Esophagus (tissue), 2 donors: ENCODE results near the gene ATP2B2. TPM values are rescaled to one million over a fixed set of nuclear protein-coding genes. Genes with fewer than 3 reads are reported as not detected.

Experiments
- H3K27ac ChIP-seq, 2 donors: one replicate each; pipeline ENCODE4 v1.5.1; 2013; ENCODE audit warnings: low read depth in 2 of 2, mild to moderate bottlenecking in 2 of 2, inconsistent platforms in 1 of 2, low read length in 1 of 2, moderate library complexity in 1 of 2
- H3K27me3 ChIP-seq, 2 donors: one replicate each; pipeline ENCODE4 v1.6.1; 2013; ENCODE audit warnings: low read length in 2 of 2, control low read depth in 1 of 2, mild to moderate bottlenecking in 1 of 2; ENCODE audit not compliant: insufficient read depth in 2 of 2, control insufficient read depth in 1 of 2
- H3K36me3 ChIP-seq, 2 donors: one replicate each; pipeline ENCODE4 v1.6.1; 2013; ENCODE audit warnings: low read length in 1 of 2; ENCODE audit not compliant: control insufficient read depth in 2 of 2, insufficient read depth in 2 of 2
- H3K4me1 ChIP-seq, 2 donors: one replicate each; pipeline ENCODE4 v1.6.1; 2013; ENCODE audit warnings: low read length in 1 of 2; ENCODE audit not compliant: control insufficient read depth in 2 of 2, insufficient read depth in 2 of 2
- H3K4me3 ChIP-seq, 2 donors: one replicate each; pipeline ENCODE4 v1.5.1; 2013; ENCODE audit warnings: low read length in 2 of 2, mild to moderate bottlenecking in 2 of 2, low read depth in 1 of 2, moderate library complexity in 1 of 2
- H3K9me3 ChIP-seq, 2 donors: one replicate each; pipeline ENCODE4 v1.6.1; 2013; ENCODE audit warnings: mild to moderate bottlenecking in 2 of 2, low read depth in 1 of 2, low read length in 1 of 2, moderate library complexity in 1 of 2; ENCODE audit not compliant: control insufficient read depth in 2 of 2, insufficient read depth in 1 of 2
- WGBS, 2 donors: extraction: QIAGEN DNeasy Blood & Tissue Kit; methylation state at CpG; one replicate each; pipeline ENCODE4 v1.1.7; 2013; 5-methylcytosine and 5-hydroxymethylcytosine counted together
- polyA plus RNA-seq, 2 donors: library from polyadenylated mRNA; stranded (reverse); fragments of 200-250 nt; gene quantifications; one replicate each; pipeline ENCODE4 v1.2.3, GENCODE V29; 2013
- donor health status: healthy with polysubstance abuse.
- donor health status: Bipolar disorder and iron deficiency.

The ATP2B2 gene
- polyA plus RNA-seq, 2 donors, result 0.06 to 0.08 TPM

GRCh38 chr3:10344147-10344943, 161.0 kb downstream of the ATP2B2 start:
- WGBS, 2 donors, result 24 to 29% methylated on average over 9 of the region's 9 CpGs
- peaks cover 0 to 2% of the 10 kb centered on the region in 2 donors for H3K9me3 ChIP-seq
- no peak overlapping the region for H3K4me3 ChIP-seq
- no peaks in the 10 kb centered on the region for H3K27me3 ChIP-seq
- no peaks in the 10 kb centered on the region for H3K4me1 ChIP-seq
- H3K36me3 ChIP-seq, result no peaks in the 10 kb centered on the region
- H3K27ac ChIP-seq, result no peak overlapping the region

DNA sequence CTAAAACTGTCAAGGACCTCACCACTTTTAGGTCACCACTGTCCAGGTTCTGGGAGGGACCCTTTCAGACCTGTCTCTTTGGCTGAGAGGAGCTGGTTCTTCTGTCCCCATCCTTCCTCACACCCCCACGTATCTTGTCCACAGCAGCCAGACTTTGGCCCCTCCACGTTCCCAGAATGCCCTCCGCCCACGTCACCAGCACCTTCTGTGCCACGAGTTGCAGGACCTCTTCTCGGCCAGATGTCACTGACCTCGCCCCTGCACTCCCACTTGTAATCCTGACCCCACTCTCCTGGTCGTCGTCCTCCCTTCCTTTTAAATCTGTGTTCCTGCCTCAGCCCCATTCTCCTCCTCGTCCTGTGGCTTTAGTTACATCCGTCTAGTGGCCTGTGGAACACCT, 161.9 kb downstream of the ATP2B2 start:
- H3K27me3 ChIP-seq, result no peaks in the 10 kb centered on the region
- H3K27ac ChIP-seq, result no peak overlapping the region
- H3K36me3 ChIP-seq, result no peaks in the 10 kb centered on the region
- no peaks in the 10 kb centered on the region for H3K4me1 ChIP-seq
- no peak overlapping the region for H3K4me3 ChIP-seq
- peaks cover 0 to 2% of the 10 kb centered on the region in 2 donors for H3K9me3 ChIP-seq
- 56 to 58% methylated on average over 11 of the region's 11 CpGs for WGBS, 2 donors

DNA sequence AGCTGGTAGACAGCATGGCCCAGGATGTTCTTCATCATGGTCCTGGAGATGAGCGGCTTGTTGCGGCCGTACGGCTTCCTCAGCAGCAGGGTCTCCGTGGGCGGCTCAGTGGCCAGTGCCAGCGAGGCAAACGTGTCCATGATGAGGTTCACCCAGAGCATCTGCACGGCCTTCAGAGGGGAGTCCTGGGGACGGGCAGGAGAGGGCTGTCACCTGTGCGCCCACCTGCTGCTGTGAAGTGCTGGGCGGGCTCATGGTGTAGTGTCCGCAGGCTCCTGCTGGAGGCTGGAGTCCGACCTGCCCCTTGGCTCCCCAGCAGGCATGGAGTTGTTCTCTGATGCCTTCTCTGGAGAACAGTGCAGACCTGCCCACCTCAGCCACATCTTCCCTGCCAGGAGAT, 162.6 kb downstream of the ATP2B2 start:
- Histone ChIP-seq H3K27me3 (no peaks in the 10 kb centered on the region), H3K4me1 (no peaks in the 10 kb centered on the region), H3K9me3 (peaks cover 0 to 2% of the 10 kb centered on the region in 2 donors), H3K36me3 (no peaks in the 10 kb centered on the region), H3K4me3 (no peak overlapping the region), H3K27ac (no peak overlapping the region)
- 84 to 87% methylated on average over 14 of the region's 14 CpGs for WGBS, 2 donors

- H3K36me3 ChIP-seq, result no peaks in the 10 kb centered on the region
- H3K27ac ChIP-seq, result no peak overlapping the region
- H3K4me1 ChIP-seq, result no peaks in the 10 kb centered on the region
- 67% methylated on average over 7 of the region's 7 CpGs for WGBS, 2 donors
- peaks cover 0 to 2% of the 10 kb centered on the region in 2 donors for H3K9me3 ChIP-seq
- no peak overlapping the region for H3K4me3 ChIP-seq
- H3K27me3 ChIP-seq, result no peaks in the 10 kb centered on the region
These were observed 163.4 kb downstream of the ATP2B2 start for GRCh38 chr3:10341901-10342398.

GRCh38 chr3:10340476-10340875, 164.9 kb downstream of the ATP2B2 start:
- no peaks in the 10 kb centered on the region for H3K27me3 ChIP-seq
- no peaks in the 10 kb centered on the region for H3K4me1 ChIP-seq
- H3K9me3 ChIP-seq, result peaks cover 0 to 2% of the 10 kb centered on the region in 2 donors
- H3K27ac ChIP-seq, result no peak overlapping the region
- 92 to 93% methylated on average over 18 of the region's 18 CpGs for WGBS, 2 donors
- H3K4me3 ChIP-seq, result no peak overlapping the region
- H3K36me3 ChIP-seq, result no peaks in the 10 kb centered on the region

GRCh38 chr3:10340046-10340445, 165.3 kb downstream of the ATP2B2 start:
- no peaks in the 10 kb centered on the region for H3K4me1 ChIP-seq
- H3K27me3 ChIP-seq, result no peaks in the 10 kb centered on the region
- H3K36me3 ChIP-seq, result no peaks in the 10 kb centered on the region
- WGBS, 2 donors, result 50 to 58% methylated on average over 4 of the region's 4 CpGs
- no peak overlapping the region for H3K4me3 ChIP-seq
- no peak overlapping the region for H3K27ac ChIP-seq
- peaks cover 0 to 2% of the 10 kb centered on the region in 2 donors for H3K9me3 ChIP-seq

DNA sequence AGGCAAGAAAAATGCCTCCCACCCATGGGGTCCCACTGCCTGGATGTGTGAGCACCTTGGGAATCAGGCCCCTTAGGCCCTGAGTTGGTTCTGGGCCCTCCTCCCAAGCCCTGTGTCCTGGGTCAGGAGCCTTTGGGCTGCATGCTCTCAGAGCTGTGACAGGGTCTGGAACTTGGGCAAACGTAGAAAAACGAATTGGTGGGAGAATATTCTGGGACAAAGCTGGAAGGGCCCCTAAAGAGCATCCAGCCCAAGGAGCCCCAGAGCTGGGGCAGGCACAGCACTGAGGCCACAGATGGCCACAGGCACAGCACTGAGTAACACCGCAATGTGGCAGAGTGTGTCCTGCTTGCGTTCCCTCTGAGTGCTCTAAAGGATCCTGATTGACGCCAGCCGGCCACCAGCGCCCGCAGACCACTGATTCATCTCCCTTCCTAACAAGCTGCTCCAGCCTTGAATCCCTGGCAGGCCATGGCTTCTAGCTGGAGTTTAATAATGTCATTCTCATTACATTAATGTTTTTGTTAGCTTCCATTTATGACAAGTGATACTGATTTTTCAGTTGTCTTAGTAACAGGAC, 165.9 kb downstream of the ATP2B2 start:
- WGBS, 2 donors, result 85% methylated on average over 8 of the region's 8 CpGs
- H3K27ac ChIP-seq, result no peak overlapping the region
- no peaks in the 10 kb centered on the region for H3K36me3 ChIP-seq
- no peak overlapping the region for H3K4me3 ChIP-seq
- H3K27me3 ChIP-seq, result no peaks in the 10 kb centered on the region
- peaks cover 0 to 2% of the 10 kb centered on the region in 2 donors for H3K9me3 ChIP-seq
- no peaks in the 10 kb centered on the region for H3K4me1 ChIP-seq

DNA sequence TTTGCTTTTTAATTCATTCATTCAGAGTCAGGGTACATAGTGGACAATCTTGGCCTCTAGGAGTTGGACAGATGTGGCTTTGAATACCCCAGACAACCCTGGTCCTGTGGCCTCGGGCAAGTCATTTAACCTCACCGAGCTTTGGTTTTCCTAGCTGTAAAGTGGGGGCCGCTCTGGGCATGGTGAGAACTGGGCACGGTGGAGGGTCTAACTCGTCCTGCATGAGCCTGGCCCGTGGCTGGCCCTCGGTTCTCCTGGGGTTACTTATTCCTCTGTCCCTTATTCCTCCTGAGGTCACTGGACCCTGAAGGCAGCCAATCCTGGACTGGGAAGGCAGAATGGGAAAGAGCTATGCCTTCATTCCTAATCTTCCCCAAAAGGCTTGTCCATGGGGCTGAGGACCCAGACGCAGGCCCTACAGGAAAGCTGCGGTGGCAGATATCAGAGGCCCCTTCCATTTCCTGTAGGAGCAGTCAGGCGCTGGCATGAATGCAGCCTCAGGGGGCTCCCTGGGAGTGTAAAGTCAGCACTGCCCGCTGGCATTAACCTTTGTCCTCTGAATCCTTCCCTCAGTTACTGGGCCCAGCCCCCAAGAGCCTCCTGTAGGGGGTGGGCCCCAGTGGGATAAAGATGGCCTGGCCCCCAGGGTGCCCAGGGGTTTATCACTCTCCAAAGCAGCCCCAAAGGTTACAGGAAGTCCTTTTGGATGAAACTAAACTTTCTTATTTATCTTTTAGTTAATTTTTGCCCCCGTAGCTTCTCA, 166.6 kb downstream of the ATP2B2 start:
- 77% methylated on average over 12 of the region's 12 CpGs for WGBS, 2 donors
- Histone ChIP-seq H3K4me3 (no peak overlapping the region), H3K9me3 (peaks cover 0 to 2% of the 10 kb centered on the region in 2 donors), H3K36me3 (no peaks in the 10 kb centered on the region), H3K27ac (no peak overlapping the region), H3K4me1 (no peaks in the 10 kb centered on the region), H3K27me3 (no peaks in the 10 kb centered on the region)

DNA sequence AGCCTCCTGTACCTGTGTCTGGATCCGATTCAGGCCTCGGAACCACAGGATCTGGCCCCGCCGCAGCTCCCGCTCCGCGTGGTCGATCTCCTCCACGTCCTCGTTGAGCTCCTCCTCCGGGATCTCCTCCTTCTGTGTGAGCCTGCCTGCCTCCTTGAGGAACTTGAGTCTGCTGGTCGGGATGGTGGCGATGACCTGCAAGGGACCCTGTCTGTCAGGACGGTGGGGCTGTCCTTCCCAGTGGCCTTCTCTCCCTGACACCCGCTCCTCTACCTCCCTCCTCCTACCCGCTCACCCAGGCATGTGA, 167.3 kb downstream of the ATP2B2 start:
- Histone ChIP-seq H3K4me3 (no peak overlapping the region), H3K27me3 (no peaks in the 10 kb centered on the region)

More for the DNA sequence above, 167.3 kb downstream of the ATP2B2 start:
- no peaks in the 10 kb centered on the region for H3K4me1 ChIP-seq
- no peaks in the 10 kb centered on the region for H3K36me3 ChIP-seq
- peaks cover 0 to 2% of the 10 kb centered on the region in 2 donors for H3K9me3 ChIP-seq
- no peak overlapping the region for H3K27ac ChIP-seq
- WGBS, 2 donors, result 81 to 88% methylated on average over 16 of the region's 16 CpGs
